ENCODE measurements around the gene TRDN.

Gene TRDN

GRCh38 chr6:123526128-123526527 lies 110.6 kb downstream of the TRDN start:
- no peaks in the 10 kb centered on the region for H3K27me3 ChIP-seq (ENCODE audit: insufficient read depth, low read length, poor library complexity, severe bottlenecking)
- no peak for TF ChIP-seq CTCF (conservative IDR thresholded peaks at IDR 0.05; ENCODE audit: low read length)
- no peak for TF ChIP-seq EZH2phosphoT487 (IDR thresholded peaks at IDR 0.05; ENCODE audit: borderline replicate concordance)
- no peaks in the 10 kb centered on the region for H3K79me2 ChIP-seq (ENCODE audit: insufficient read depth, low read length)
- H3F3A ChIP-seq (ENCODE audit: low read depth): no peaks in the 10 kb centered on the region
- no peaks in the 10 kb centered on the region for H3K9me2 ChIP-seq (replicated peaks; ENCODE audit: low read depth, low read length)
- no peak overlapping the region for H3K4me2 ChIP-seq (ENCODE audit: low read depth, low read length, poor library complexity, severe bottlenecking)
- no peaks in the 10 kb centered on the region for H4K20me1 ChIP-seq (ENCODE audit: insufficient read depth, low read length, poor library complexity, severe bottlenecking)
- no peaks in the 10 kb centered on the region for H3K9me3 ChIP-seq (ENCODE audit: insufficient read depth, low read depth, low read length)
- H3K4me1 ChIP-seq (ENCODE audit: insufficient read depth, low read length, poor library complexity, severe bottlenecking): peaks cover 6% of the 10 kb centered on the region
- H3K9ac ChIP-seq (ENCODE audit: low read depth, low read length, poor library complexity, severe bottlenecking): no peak overlapping the region
- H3K4me3 ChIP-seq (ENCODE audit: low read length, poor library complexity, severe bottlenecking): no peak overlapping the region
- no peaks in the 10 kb centered on the region for H3K36me3 ChIP-seq (ENCODE audit: insufficient read depth, low read length)
- no peak overlapping the region for H2AFZ ChIP-seq (ENCODE audit: low read length)

DNA sequence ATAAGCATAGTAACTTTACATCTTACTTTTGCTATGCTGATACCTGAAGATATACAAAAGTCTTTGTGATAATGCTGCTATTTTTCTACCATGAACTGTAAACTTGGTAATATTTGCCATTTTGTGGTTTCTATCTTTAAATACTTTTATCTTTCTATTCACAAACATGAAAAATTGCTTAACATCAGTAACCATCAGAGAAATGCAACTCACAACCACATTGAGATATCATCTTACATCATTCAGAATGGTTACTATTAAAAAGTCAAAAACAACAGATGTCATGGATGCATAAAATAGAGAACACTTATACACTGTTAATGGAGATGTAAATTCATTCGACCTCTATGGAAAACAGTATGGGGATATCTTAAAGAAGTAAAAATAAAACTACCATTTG lies 112.0 kb downstream of the TRDN start:
- no peaks in the 10 kb centered on the region for H3K9me2 ChIP-seq (replicated peaks; ENCODE audit: low read depth, low read length)
- no peak overlapping the region for H2AFZ ChIP-seq (ENCODE audit: low read length)
- no peaks in the 10 kb centered on the region for H3K27me3 ChIP-seq (ENCODE audit: insufficient read depth, low read length, poor library complexity, severe bottlenecking)
- H3K4me3 ChIP-seq (ENCODE audit: low read length, poor library complexity, severe bottlenecking): no peak overlapping the region
- no peaks in the 10 kb centered on the region for H4K20me1 ChIP-seq (ENCODE audit: insufficient read depth, low read length, poor library complexity, severe bottlenecking)
- no peaks in the 10 kb centered on the region for H3K9me3 ChIP-seq (ENCODE audit: insufficient read depth, low read depth, low read length)
- no peak overlapping the region for H3K4me2 ChIP-seq (ENCODE audit: low read depth, low read length, poor library complexity, severe bottlenecking)
- H3K79me2 ChIP-seq (ENCODE audit: insufficient read depth, low read length): no peaks in the 10 kb centered on the region
- H3K9ac ChIP-seq (ENCODE audit: low read depth, low read length, poor library complexity, severe bottlenecking): no peak overlapping the region
- TF ChIP-seq CTCF (conservative IDR thresholded peaks at IDR 0.05; ENCODE audit: low read length) (no peak), EZH2phosphoT487 (IDR thresholded peaks at IDR 0.05; ENCODE audit: borderline replicate concordance) (no peak)
- H3K4me1 ChIP-seq (ENCODE audit: insufficient read depth, low read length, poor library complexity, severe bottlenecking): peaks cover 6% of the 10 kb centered on the region
- no peaks in the 10 kb centered on the region for H3K36me3 ChIP-seq (ENCODE audit: insufficient read depth, low read length)
- no peaks in the 10 kb centered on the region for H3F3A ChIP-seq (ENCODE audit: low read depth)

DNA sequence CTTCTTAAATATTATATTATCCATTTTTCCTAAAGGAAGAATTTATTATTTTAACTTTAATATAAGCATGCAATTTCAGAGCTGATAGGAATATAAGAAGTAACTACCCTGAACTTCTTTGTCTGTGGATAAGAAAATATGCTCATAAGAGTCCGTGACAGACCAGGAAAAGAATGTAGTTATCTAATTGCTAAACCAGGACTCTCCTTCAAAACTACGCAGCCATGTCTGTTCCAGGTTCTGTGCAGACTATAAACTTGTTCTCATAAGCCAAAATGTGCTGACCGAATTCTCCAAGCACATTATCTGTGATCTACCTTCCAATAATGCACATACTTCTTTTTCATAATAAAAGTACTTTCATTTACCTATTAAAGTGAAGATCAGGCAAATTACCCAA lies 116.5 kb downstream of the TRDN start:
- H2AFZ ChIP-seq (ENCODE audit: low read length): no peak overlapping the region
- no peaks in the 10 kb centered on the region for H4K20me1 ChIP-seq (ENCODE audit: insufficient read depth, low read length, poor library complexity, severe bottlenecking)
- H3K27me3 ChIP-seq (ENCODE audit: insufficient read depth, low read length, poor library complexity, severe bottlenecking): no peaks in the 10 kb centered on the region
- no peaks in the 10 kb centered on the region for H3K9me2 ChIP-seq (replicated peaks; ENCODE audit: low read depth, low read length)
- H3K36me3 ChIP-seq (ENCODE audit: insufficient read depth, low read length): no peaks in the 10 kb centered on the region
- no peaks in the 10 kb centered on the region for H3F3A ChIP-seq (ENCODE audit: low read depth)
- no peaks in the 10 kb centered on the region for H3K9me3 ChIP-seq (ENCODE audit: insufficient read depth, low read depth, low read length)
- no peak for TF ChIP-seq CTCF (conservative IDR thresholded peaks at IDR 0.05; ENCODE audit: low read length)
- TF ChIP-seq EZH2phosphoT487 (IDR thresholded peaks at IDR 0.05; ENCODE audit: borderline replicate concordance): no peak
- H3K4me2 ChIP-seq (ENCODE audit: low read depth, low read length, poor library complexity, severe bottlenecking): no peak overlapping the region
- no peak overlapping the region for H3K9ac ChIP-seq (ENCODE audit: low read depth, low read length, poor library complexity, severe bottlenecking)
- no peak overlapping the region for H3K4me3 ChIP-seq (ENCODE audit: low read length, poor library complexity, severe bottlenecking)
- no peaks in the 10 kb centered on the region for H3K4me1 ChIP-seq (ENCODE audit: insufficient read depth, low read length, poor library complexity, severe bottlenecking)
- no peaks in the 10 kb centered on the region for H3K79me2 ChIP-seq (ENCODE audit: insufficient read depth, low read length)
